ENCODE measurements around the gene SLC35F3. TPM values are rescaled to one million over a fixed set of nuclear protein-coding genes. Genes with fewer than 3 reads are reported as not detected.

The SLC35F3 gene
- total and polyA plus RNA-seq, 2 experiments from 2014 or later, result 1.0 to 3.2 TPM

DNA sequence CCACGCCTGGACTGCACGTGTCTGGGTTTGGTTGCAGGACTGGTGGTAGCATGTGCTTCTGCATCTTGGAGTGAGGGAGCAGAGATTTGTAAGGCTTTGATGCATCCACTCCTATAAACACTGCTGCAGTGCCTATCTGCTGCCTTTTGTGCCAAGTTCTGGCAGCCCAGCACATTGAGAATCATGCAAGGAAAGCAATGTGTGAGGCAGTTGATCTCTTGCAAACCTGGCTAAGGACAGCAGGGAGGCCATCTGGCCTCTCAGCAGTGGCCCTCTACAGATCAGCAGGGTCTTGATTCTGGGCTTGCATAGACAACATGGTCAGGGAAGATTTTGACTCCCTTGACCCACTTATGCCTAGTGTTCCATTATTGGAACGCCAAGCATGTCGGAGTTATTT lies 387.5 kb downstream of the SLC35F3 start:
- DNase-seq (ENCODE audit: low spot score) (no peak), ATAC-seq (no peak)
- H3K27me3 Mint-ChIP-seq (ENCODE audit: insufficient read depth, low read depth, poor library complexity), result no peaks in the 10 kb centered on the region
- H3F3A ChIP-seq (replicated peaks; ENCODE audit: low read depth), result no peaks in the 10 kb centered on the region
- peaks cover 2% of the 10 kb centered on the region for H3K4me1 Mint-ChIP-seq
- H2AFZ ChIP-seq, result no peak overlapping the region
- no peak overlapping the region for H3K4me3 Mint-ChIP-seq
- no peaks in the 10 kb centered on the region for H3K79me2 ChIP-seq (replicated peaks; ENCODE audit: insufficient read depth)
- H3K4me3 ChIP-seq, result no peak overlapping the region
- H4K20me1 ChIP-seq (replicated peaks; ENCODE audit: insufficient read depth), result no peaks in the 10 kb centered on the region
- peaks cover 13% of the 10 kb centered on the region for H3K36me3 Mint-ChIP-seq (ENCODE audit: low read depth)
- H3K4me2 ChIP-seq, result no peak overlapping the region
- no peak overlapping the region for H3K27ac Mint-ChIP-seq
- no peaks in the 10 kb centered on the region for H3K4me1 ChIP-seq (ENCODE audit: insufficient read depth)
- no peak overlapping the region for H3K27ac ChIP-seq (ENCODE audit: low read depth)
- H3K27me3 ChIP-seq (ENCODE audit: insufficient read depth), result no peaks in the 10 kb centered on the region
- no peaks in the 10 kb centered on the region for H3K9me2 ChIP-seq (ENCODE audit: insufficient read depth)
- H3K9me3 Mint-ChIP-seq, result peaks cover 25% of the 10 kb centered on the region
- H3K36me3 ChIP-seq (ENCODE audit: insufficient read depth), result no peaks in the 10 kb centered on the region
- TF ChIP-seq EZH2 (IDR thresholded peaks at IDR 0.05; ENCODE audit: low read depth, unreplicated experiment) (no peak), ZNF331 (CRISPR knock-in tag; IDR thresholded peaks at IDR 0.05; ENCODE audit: low read depth) (no peak)

DNA sequence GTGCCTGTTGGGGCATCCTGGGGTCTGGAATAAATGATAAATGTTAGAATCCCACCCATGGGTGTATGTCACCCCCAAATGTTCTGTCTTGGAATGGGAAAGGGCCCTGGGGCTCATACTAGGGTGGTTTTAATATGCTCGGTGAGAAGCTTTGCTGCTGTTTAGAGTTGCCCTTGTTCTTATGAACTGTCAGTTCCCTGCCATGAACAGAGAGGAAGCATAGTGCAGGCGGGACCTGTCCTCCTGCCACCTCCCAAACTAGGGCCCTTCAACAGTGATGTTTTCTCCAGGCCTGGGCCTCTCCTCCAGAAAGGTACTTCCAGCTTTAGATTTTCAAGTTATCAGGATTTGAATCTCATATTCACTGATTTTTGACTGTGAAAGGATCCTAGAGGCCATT lies 388.1 kb downstream of the SLC35F3 start:
- Histone ChIP-seq H3K4me3 (no peak overlapping the region), H3K27ac (ENCODE audit: low read depth) (no peak overlapping the region), H3K27me3 (ENCODE audit: insufficient read depth) (no peaks in the 10 kb centered on the region), H3F3A (replicated peaks; ENCODE audit: low read depth) (no peaks in the 10 kb centered on the region), H3K79me2 (replicated peaks; ENCODE audit: insufficient read depth) (no peaks in the 10 kb centered on the region), H4K20me1 (replicated peaks; ENCODE audit: insufficient read depth) (no peaks in the 10 kb centered on the region), H2AFZ (no peak overlapping the region), H3K36me3 (ENCODE audit: insufficient read depth) (no peaks in the 10 kb centered on the region), H3K9me2 (ENCODE audit: insufficient read depth) (no peaks in the 10 kb centered on the region), H3K4me1 (ENCODE audit: insufficient read depth) (no peaks in the 10 kb centered on the region), H3K4me2 (no peak overlapping the region)
- no peaks in the 10 kb centered on the region for H3K27me3 Mint-ChIP-seq (ENCODE audit: insufficient read depth, low read depth, poor library complexity)
- H3K4me3 Mint-ChIP-seq, result no peak overlapping the region
- H3K9me3 Mint-ChIP-seq, result peaks cover 25% of the 10 kb centered on the region
- no peak overlapping the region for H3K27ac Mint-ChIP-seq
- H3K4me1 Mint-ChIP-seq, result peaks cover 2% of the 10 kb centered on the region
- ATAC-seq, result no peak
- TF ChIP-seq ZNF114 (CRISPR knock-in tag; IDR thresholded peaks at IDR 0.05) (no peak), ZNF331 (CRISPR knock-in tag; IDR thresholded peaks at IDR 0.05; ENCODE audit: low read depth) (no peak)
- TF ChIP-seq, protein P1, sequence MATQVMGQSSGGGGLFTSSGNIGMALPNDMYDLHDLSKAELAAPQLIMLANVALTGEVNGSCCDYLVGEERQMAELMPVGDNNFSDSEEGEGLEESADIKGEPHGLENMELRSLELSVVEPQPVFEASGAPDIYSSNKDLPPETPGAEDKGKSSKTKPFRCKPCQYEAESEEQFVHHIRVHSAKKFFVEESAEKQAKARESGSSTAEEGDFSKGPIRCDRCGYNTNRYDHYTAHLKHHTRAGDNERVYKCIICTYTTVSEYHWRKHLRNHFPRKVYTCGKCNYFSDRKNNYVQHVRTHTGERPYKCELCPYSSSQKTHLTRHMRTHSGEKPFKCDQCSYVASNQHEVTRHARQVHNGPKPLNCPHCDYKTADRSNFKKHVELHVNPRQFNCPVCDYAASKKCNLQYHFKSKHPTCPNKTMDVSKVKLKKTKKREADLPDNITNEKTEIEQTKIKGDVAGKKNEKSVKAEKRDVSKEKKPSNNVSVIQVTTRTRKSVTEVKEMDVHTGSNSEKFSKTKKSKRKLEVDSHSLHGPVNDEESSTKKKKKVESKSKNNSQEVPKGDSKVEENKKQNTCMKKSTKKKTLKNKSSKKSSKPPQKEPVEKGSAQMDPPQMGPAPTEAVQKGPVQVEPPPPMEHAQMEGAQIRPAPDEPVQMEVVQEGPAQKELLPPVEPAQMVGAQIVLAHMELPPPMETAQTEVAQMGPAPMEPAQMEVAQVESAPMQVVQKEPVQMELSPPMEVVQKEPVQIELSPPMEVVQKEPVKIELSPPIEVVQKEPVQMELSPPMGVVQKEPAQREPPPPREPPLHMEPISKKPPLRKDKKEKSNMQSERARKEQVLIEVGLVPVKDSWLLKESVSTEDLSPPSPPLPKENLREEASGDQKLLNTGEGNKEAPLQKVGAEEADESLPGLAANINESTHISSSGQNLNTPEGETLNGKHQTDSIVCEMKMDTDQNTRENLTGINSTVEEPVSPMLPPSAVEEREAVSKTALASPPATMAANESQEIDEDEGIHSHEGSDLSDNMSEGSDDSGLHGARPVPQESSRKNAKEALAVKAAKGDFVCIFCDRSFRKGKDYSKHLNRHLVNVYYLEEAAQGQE (IDR thresholded peaks at IDR 0.05; ENCODE audit: unreplicated experiment), result no peak
- no peak for DNase-seq (ENCODE audit: low spot score)
- H3K36me3 Mint-ChIP-seq (ENCODE audit: low read depth), result peaks cover 13% of the 10 kb centered on the region

DNA sequence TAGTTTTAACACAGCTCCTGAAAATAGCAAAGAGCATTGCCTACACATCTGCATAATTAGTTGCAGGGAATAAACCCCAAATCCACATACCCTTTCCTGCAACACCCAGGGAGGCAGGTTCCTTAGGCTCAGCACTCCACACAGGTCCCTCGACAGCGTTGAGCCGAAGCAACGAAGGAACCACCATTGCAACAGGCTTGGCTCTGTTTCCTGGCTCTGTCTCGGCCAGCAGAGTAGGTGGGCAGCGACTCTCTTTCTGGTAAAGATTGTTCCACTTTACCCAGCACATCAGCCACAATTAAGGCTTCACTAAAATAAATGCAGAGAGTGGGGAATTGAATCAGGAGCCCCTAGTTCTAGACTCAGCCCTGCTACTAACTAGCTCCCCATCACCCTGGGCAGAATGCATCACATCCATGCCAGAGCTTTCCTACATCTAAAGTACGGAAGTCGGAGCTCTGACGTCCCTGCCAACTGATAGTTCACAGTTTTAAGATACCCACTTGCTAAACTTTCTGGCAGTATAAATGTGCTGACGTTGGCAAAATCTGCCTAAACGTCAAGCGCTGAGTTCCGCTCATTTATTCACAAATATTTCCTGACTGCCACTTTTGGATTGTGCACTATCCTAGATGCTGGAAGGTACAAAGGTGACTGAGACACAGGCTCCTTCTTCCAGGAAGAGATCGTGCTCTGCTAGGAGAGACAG lies 389.8 kb downstream of the SLC35F3 start:
- no peaks in the 10 kb centered on the region for H3K79me2 ChIP-seq (replicated peaks; ENCODE audit: insufficient read depth)
- no peak overlapping the region for H3K4me3 Mint-ChIP-seq
- no peak for DNase-seq (ENCODE audit: low spot score)
- peaks cover 2% of the 10 kb centered on the region for H3K4me1 Mint-ChIP-seq
- no peak overlapping the region for H3K27ac ChIP-seq (ENCODE audit: low read depth)
- H3K36me3 Mint-ChIP-seq (ENCODE audit: low read depth), result peaks cover 13% of the 10 kb centered on the region
- no peaks in the 10 kb centered on the region for H3K4me1 ChIP-seq (ENCODE audit: insufficient read depth)
- no peaks in the 10 kb centered on the region for H3K9me2 ChIP-seq (ENCODE audit: insufficient read depth)
- H3K9me3 Mint-ChIP-seq, result peaks cover 19% of the 10 kb centered on the region
- H3K36me3 ChIP-seq (ENCODE audit: insufficient read depth), result no peaks in the 10 kb centered on the region
- no peak overlapping the region for H2AFZ ChIP-seq
- ATAC-seq, result no peak
- H3K4me2 ChIP-seq, result no peak overlapping the region
- no peak overlapping the region for H3K27ac Mint-ChIP-seq
- no peaks in the 10 kb centered on the region for H3K27me3 ChIP-seq (ENCODE audit: insufficient read depth)
- no peaks in the 10 kb centered on the region for H3F3A ChIP-seq (replicated peaks; ENCODE audit: low read depth)
- no peaks in the 10 kb centered on the region for H4K20me1 ChIP-seq (replicated peaks; ENCODE audit: insufficient read depth)
- H3K27me3 Mint-ChIP-seq (ENCODE audit: insufficient read depth, low read depth, poor library complexity), result no peaks in the 10 kb centered on the region
- H3K4me3 ChIP-seq, result no peak overlapping the region
- TF ChIP-seq JUNB (IDR thresholded peaks at IDR 0.05; ENCODE audit: unreplicated experiment) (no peak), POLR2AphosphoS5 (IDR thresholded peaks at IDR 0.05; ENCODE audit: low read depth) (no peak), NANOG (IDR thresholded peaks at IDR 0.05; ENCODE audit: borderline replicate concordance) (no peak), CREB1 (CRISPR knock-in tag; IDR thresholded peaks at IDR 0.05; ENCODE audit: low read depth) (no peak), EZH2phosphoT487 (IDR thresholded peaks at IDR 0.05; ENCODE audit: unreplicated experiment) (no peak), STAT1 (IDR thresholded peaks at IDR 0.05; ENCODE audit: unreplicated experiment) (no peak)
- TF ChIP-seq, protein P1 (IDR thresholded peaks at IDR 0.05; ENCODE audit: unreplicated experiment), result no peak
- TF ChIP-seq, protein P2, sequence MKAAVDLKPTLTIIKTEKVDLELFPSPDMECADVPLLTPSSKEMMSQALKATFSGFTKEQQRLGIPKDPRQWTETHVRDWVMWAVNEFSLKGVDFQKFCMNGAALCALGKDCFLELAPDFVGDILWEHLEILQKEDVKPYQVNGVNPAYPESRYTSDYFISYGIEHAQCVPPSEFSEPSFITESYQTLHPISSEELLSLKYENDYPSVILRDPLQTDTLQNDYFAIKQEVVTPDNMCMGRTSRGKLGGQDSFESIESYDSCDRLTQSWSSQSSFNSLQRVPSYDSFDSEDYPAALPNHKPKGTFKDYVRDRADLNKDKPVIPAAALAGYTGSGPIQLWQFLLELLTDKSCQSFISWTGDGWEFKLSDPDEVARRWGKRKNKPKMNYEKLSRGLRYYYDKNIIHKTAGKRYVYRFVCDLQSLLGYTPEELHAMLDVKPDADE (IDR thresholded peaks at IDR 0.05), result no peak
